Psoas muscle (tissue), 8 donors: Measurements from ENCODE around the gene ICE2. TPM values are rescaled to one million over a fixed set of nuclear protein-coding genes. Genes with fewer than 3 reads are reported as not detected.
"Not testable (repeated sequence)": the region's sequence is repeated elsewhere in the genome, so short reads cannot be mapped to it uniquely, and the experiment has no call there.

Experiments used
- ATAC-seq, 4 donors: fragments of 200-7000 bp; cut with Tn5 transposase; one replicate each; pipeline ENCODE4 v1.9.1; 2020; ENCODE audit warnings: moderate library complexity in 3 of 4, mild to moderate bottlenecking in 2 of 4
- DNase-seq, 2 donors: peaks; one replicate each; pipeline ENCODE4 v3.0.0-alpha.2; 2020
- H3K27ac ChIP-seq: fragments of 200-600 bp; one replicate; pipeline ENCODE4 v1.8.0; 2022
- H3K27me3 ChIP-seq, 3 donors: fragments of 200-600 bp in 1 of 3; one replicate each; pipeline versions ENCODE4 v1.6.1 to v1.8.0; 2013 to 2022; ENCODE audit warnings: low read length in 2 of 3, mild to moderate bottlenecking in 2 of 3, moderate library complexity in 1 of 3; ENCODE audit not compliant: insufficient read depth in 3 of 3
- H3K36me3 ChIP-seq, 2 donors: fragments of 200-600 bp in 1 of 2; one replicate each; pipeline versions ENCODE4 v1.6.1 to v1.8.0; 2013 to 2022; ENCODE audit warnings: low read depth in 1 of 2, mild to moderate bottlenecking in 1 of 2, moderate library complexity in 1 of 2; ENCODE audit not compliant: insufficient read depth in 1 of 2
- H3K4me1 ChIP-seq: fragments of 200-600 bp; one replicate; pipeline ENCODE4 v1.8.0; 2022
- H3K4me3 ChIP-seq: fragments of 200-600 bp; one replicate; pipeline ENCODE4 v1.8.0; 2022; ENCODE audit warnings: mild to moderate bottlenecking
- H3K9me3 ChIP-seq: fragments of 200-600 bp; one replicate; pipeline ENCODE4 v1.8.0; 2022
- CTCF ChIP-seq: fragments of 200-600 bp; IDR thresholded peaks from one replicate; pipeline ENCODE4 v1.8.0; 2022; ENCODE audit warnings: antibody characterized with exemption
- WGBS, 3 donors: extraction: QIAGEN DNeasy Blood & Tissue Kit; methylation state at CpG; one replicate each; pipeline versions ENCODE4 v1.1.6 to v1.1.7; 2013; 5-methylcytosine and 5-hydroxymethylcytosine counted together
- intact Hi-C, 2 donors: fragments of 100-400 bp; cut with DNase I; formaldehyde crosslinking; loops; one replicate each; pipeline versions ENCODE4 v1.11.0 to v1.14.2; 2022
- polyA plus RNA-seq, 3 donors: library from polyadenylated mRNA; stranded (reverse); fragments of 200-250 nt; gene quantifications; one replicate each; pipeline ENCODE4 v1.2.3, GENCODE V29; 2013
- total RNA-seq, 4 donors: library from RNA; stranded (reverse); fragmentation: NEBNext Ultra II Directional in 2 of 4; extraction: Animal tissue kit (Norgen Biotek cat#: 25700) in 2 of 4; gene quantifications; one replicate each; pipeline versions ENCODE4 v1.2.1 to v1.2.4, GENCODE V29; 2021 to 2023
- donor health status: healthy with polysubstance abuse.
- donor health status: DM: no; HTN: no; CAD: no; lungs with moderate emphysema.
- donor health status: Bipolar disorder and iron deficiency.
- donor health status: healthy.
- donor health status: DM: yes; HTN: yes; CAD: no.
- donor health status: DM: no; HTN: no; CAD: no.
- donor health status: DM: no; HTN: no; CAD: no.
- donor health status: DM: yes; HTN: yes; CAD: no.

Gene ICE2
- total and polyA plus RNA-seq, 7 donors: 5.2 to 25.9 (median 20.0) TPM

DNA sequence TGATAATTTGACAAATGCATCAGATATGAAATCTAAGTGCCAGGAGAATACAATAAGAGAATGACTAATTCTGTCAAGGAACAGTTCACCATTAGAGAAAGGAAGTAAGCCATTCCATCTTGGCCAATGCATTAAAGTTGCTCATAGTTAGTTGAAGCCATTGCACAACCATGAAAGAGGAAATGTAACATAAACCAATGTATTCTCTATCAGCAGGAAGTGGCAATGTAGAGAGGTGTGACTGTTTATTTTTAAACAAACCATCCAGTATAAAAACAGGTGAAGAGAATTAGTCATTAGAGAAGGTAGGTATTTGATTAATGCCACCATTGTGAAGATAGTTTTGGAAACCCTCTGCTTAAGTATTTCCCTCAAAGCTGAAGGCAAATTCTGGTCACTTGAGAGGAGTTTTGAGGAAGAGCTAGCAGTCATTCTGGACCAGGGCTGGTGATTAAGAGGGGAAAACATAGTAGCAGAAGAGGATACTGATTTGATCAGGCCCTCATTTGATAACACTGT is 70.4 kb downstream of the ICE2 start:
- Histone ChIP-seq H3K27me3 (no peaks in the 10 kb centered on the region), H3K9me3 (no peaks in the 10 kb centered on the region), H3K27ac (peak overlapping the region; percentile 75), H3K4me3 (no peak overlapping the region), H3K36me3 (no peaks in the 10 kb centered on the region), H3K4me1 (peaks cover 25% of the 10 kb centered on the region)
- intact Hi-C loops: no loop called here
- DNase-seq (no peak), ATAC-seq (peak; percentile 85 to 90 (median 88))
- TF ChIP-seq CTCF: no peak

DNA sequence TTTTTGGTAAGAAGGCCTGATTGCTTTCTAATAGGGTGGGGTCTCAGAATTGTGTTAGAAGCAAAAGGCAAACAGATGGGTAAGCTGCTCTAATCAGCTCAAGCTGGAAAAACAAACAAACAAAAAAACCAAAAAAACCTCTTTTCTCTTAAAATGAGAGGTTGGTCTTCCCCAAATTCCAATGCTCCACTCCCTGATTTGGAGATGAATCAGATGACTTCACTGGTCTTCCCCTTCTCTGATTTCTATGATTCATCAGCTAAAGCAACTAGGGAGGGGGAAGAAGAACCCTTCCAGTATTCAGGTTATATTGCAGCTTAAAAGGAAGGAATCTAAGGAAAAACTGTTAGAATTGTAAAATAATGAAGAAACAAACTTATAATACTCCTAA is 71.5 kb downstream of the ICE2 start:
- no peaks in the 10 kb centered on the region for H3K9me3 ChIP-seq
- no peaks in the 10 kb centered on the region for H3K27me3 ChIP-seq
- DNase-seq: no peak
- H3K27ac ChIP-seq: peak overlapping the region; percentile 75
- H3K4me3 ChIP-seq: no peak overlapping the region
- no peaks in the 10 kb centered on the region for H3K36me3 ChIP-seq
- intact Hi-C loops: no loop called here
- H3K4me1 ChIP-seq: peaks cover 25% of the 10 kb centered on the region
- ATAC-seq: peak; percentile 39 to 72 (median 63)
- TF ChIP-seq CTCF: no peak

DNA sequence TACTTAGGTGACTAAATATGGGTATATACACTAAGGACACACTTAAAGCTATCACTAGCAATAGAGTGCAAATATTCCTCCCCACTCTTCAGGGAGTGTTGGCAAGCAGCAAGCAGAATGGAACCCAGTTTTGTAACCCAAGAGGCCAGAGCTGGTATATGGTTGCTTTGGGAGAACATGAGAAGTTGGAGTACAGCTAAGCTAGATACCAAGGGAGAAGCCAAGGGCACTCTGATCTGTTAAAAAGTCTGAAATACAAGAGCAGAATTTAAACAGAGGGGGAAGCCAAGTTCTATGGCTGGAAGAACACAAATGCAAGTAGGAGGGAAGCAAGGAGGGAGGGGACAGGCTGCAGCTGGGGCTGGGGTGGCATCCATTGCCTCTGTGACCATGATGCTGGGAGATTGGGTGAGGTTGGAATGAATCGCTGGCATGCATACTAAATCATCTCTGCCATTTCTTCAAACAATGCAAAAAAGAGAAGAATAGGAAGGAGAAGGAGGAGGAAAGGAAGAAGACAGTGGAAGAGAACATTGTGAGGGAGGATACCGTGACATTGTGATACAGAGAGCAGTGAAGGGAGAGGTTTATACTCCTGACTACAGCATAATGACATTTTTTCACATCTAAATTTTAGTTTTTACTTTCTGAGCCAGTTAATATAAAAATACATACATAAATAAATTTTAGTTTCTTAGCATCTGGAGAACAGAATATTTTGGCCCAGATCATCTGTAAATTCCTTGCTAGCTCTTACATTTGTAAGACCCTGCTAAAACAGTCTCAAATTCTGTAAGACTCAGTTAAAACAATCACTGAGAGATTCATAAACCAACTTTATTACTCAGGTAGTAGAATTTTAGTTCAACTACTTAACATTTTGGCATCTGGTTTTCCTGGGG is 72.2 kb downstream of the ICE2 start:
- Histone ChIP-seq H3K4me1 (peaks cover 25% of the 10 kb centered on the region), H3K4me3 (no peak overlapping the region), H3K27ac (peak overlapping the region; percentile 75), H3K27me3 (no peaks in the 10 kb centered on the region), H3K9me3 (no peaks in the 10 kb centered on the region), H3K36me3 (no peaks in the 10 kb centered on the region)
- TF ChIP-seq CTCF: no peak
- no peak for DNase-seq
- intact Hi-C loops: no loop called here
- 54 to 63% (median 54%) methylated on average over 2 of the region's 2 CpGs for WGBS, 3 donors
- peak in 2 of 4 donors; percentile 33 to 43 for ATAC-seq

DNA sequence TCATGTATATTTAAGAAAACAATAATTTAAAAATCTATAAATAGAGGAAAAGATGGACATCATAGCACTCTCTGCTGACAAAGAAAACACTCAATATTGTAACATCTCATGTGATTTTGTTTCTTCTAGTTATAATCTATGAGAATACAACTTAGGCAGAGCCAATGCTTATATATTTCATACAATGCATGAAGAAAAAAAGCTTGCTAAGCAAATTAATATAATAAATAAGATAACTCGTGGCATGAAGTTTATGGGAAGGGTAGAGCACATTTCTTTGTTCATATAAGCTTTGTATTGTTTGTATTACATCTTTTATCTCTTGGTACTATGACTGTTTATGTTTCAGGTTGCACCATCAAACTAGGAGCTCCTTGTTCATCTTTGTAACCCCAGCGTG is 73.5 kb downstream of the ICE2 start:
- ATAC-seq (no peak), DNase-seq (no peak)
- H3K27ac ChIP-seq: no peak overlapping the region
- H3K36me3 ChIP-seq: no peaks in the 10 kb centered on the region
- WGBS, 3 donors: 47 to 71% (median 48%) methylated on average over 2 of the region's 2 CpGs
- peaks cover 25% of the 10 kb centered on the region for H3K4me1 ChIP-seq
- H3K27me3 ChIP-seq: no peaks in the 10 kb centered on the region
- no peak for TF ChIP-seq CTCF
- no peak overlapping the region for H3K4me3 ChIP-seq
- intact Hi-C loops: no loop called here
- H3K9me3 ChIP-seq: no peaks in the 10 kb centered on the region

DNA sequence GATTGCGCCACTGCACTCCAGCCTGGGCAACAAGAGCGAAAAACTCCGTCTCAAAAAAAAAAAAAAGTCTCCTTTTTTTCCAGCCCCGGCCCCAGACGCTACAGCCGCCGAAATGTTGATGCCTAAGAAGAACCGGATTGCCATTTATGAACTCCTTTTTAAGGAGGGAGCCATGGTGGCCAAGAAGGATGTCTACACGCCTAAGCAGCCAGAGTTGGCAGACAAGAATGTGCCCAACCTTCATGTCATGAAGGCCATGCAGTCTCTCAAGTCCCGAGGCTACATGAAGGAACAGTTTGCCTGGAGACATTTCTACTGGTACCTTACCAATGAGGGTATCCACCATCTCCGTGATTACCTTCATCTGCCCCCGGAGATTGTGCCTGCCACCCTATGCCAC is 74.6 kb downstream of the ICE2 start:
- H3K27me3 ChIP-seq, H3K27ac ChIP-seq, H3K9me3 ChIP-seq, ATAC-seq, DNase-seq, H3K36me3 ChIP-seq, H3K4me3 ChIP-seq: not testable (repeated sequence)
- intact Hi-C loops: loop anchor here in 1 of 2 donors (5.0 kb wide), 1 partner anchor 33 kb away; no protein-coding TSS in a partner anchor
- 92 to 94% (median 92%) methylated on average over 11 to 12 of the region's 12 CpGs for WGBS, 3 donors
- H3K4me1 ChIP-seq: peaks cover 25% of the 10 kb centered on the region
